Testis (tissue), 2 donors: Measurements from ENCODE around the gene KLHL25.

Experiments used
- CTCF ChIP-seq, 3 experiments: fragments of 450-650 bp in 2 of 3; fragments of 200-600 bp in 1 of 3; sonication (generic) in 1 of 3; IDR thresholded peaks; one replicate each; pipeline ENCODE4 v1.5.1; 2016 to 2019; ENCODE audit warnings: antibody characterized with exemption in 3 of 3, mild to moderate bottlenecking in 2 of 3, moderate library complexity in 1 of 3
- POLR2A ChIP-seq: fragments of 450-650 bp; IDR thresholded peaks from one replicate; pipeline ENCODE4 v1.6.1; 2017; ENCODE audit warnings: antibody characterized with exemption, mild to moderate bottlenecking, moderate library complexity

- TF ChIP-seq CTCF (IDR thresholded peaks at IDR 0.05) (no peak), POLR2A (no peak)
Measured at GRCh38 chr15:85745525-85746150, 49.1 kb downstream of the KLHL25 start.
